Dedifferentiated amniotic fluid mesenchymal stem cell (primary cell): ENCODE results near the gene ZNF577.
"Not testable (repeated sequence)": the region's sequence is repeated elsewhere in the genome, so short reads cannot be mapped to it uniquely, and the experiment has no call there.

Source experiments
- DNase-seq: peaks from one replicate; pipeline ENCODE4 v3.0.0-alpha.2; 2016; ENCODE audit errors: extremely low spot score

ZNF577 gene

GRCh38 chr19:51887522-51888498, at the start of gene ZNF577:
Gene ZNF577, minus strand, starts transcription at chr19:51887951. Its CDS starts 7,569 bp downstream, at chr19:51880382.
- DNase-seq, result peak; percentile 82

GRCh38 chr19:51931921-51932320, 44.2 kb upstream of the ZNF577 start:
- no peak for DNase-seq

GRCh38 chr19:51927859-51928258, 40.1 kb upstream of the ZNF577 start:
- DNase-seq, result no peak

- peak; percentile 92 for DNase-seq
Observed at GRCh38 chr19:51926784-51927741, 39.3 kb upstream of the ZNF577 start, which contains the start of gene ZNF613. Gene ZNF613, plus strand, starts transcription at chr19:51927472. Its CDS starts 8,749 bp downstream, at chr19:51936221.

GRCh38 chr19:51926426-51926783, 38.7 kb upstream of the ZNF577 start:
- DNase-seq, result no peak

- no peak for DNase-seq
Observed at GRCh38 chr19:51921949-51922348, 34.2 kb upstream of the ZNF577 start.

GRCh38 chr19:51919606-51920005, 31.9 kb upstream of the ZNF577 start:
- no peak for DNase-seq

- no peak for DNase-seq
Observed at GRCh38 chr19:51916167-51916566, 28.4 kb upstream of the ZNF577 start.

GRCh38 chr19:51915324-51915867, 27.6 kb upstream of the ZNF577 start:
- no peak for DNase-seq

GRCh38 chr19:51907981-51908380, 20.2 kb upstream of the ZNF577 start:
- not testable (repeated sequence) for DNase-seq

GRCh38 chr19:51906108-51906507, 18.4 kb upstream of the ZNF577 start:
- DNase-seq, result not testable (repeated sequence)

- not testable (repeated sequence) for DNase-seq
Observed at GRCh38 chr19:51905639-51906038, 17.9 kb upstream of the ZNF577 start.

- no peak for DNase-seq
Observed at GRCh38 chr19:51905206-51905605, 17.5 kb upstream of the ZNF577 start.

- peak; percentile 87 for DNase-seq
Observed at GRCh38 chr19:51904331-51905165, 16.8 kb upstream of the ZNF577 start, which contains the start of gene ZNF649. Gene ZNF649, minus strand, starts transcription at chr19:51905017. Its CDS starts 4,910 bp downstream, at chr19:51900107.

- no peak for DNase-seq
Observed at GRCh38 chr19:51903192-51903591, 15.4 kb upstream of the ZNF577 start.

GRCh38 chr19:51901860-51902259, 14.1 kb upstream of the ZNF577 start:
- no peak for DNase-seq

GRCh38 chr19:51891193-51891747, 3.5 kb upstream of the ZNF577 start:
- no peak for DNase-seq

GRCh38 chr19:51889934-51890333, 2.2 kb upstream of the ZNF577 start:
- no peak for DNase-seq

- no peak for DNase-seq
Observed at GRCh38 chr19:51884713-51885112, 3.0 kb downstream of the ZNF577 start.

- DNase-seq, result no peak
Observed at GRCh38 chr19:51882518-51882917, 5.2 kb downstream of the ZNF577 start.
